Activated CD4-positive, alpha-beta T cell treated with anti-CD3 and anti-CD28 coated beads for 36 hours (primary cell): ENCODE results near the gene TIGD1. TPM values are rescaled to one million over a fixed set of nuclear protein-coding genes. Genes with fewer than 3 reads are reported as not detected.

Source experiments
- ATAC-seq: fragments of 200-7000 bp; cut with Tn5 transposase; one replicate; pipeline ENCODE4 v1.10.0; 2021; ENCODE audit warnings: mild to moderate bottlenecking, moderate library complexity
- CTCF ChIA-PET: fragments of 350-600 bp; sonication (Branson Sonifier 250); formaldehyde crosslinking; loops from one replicate; lab custom pipeline; 2021; ENCODE audit warnings: antibody characterized with exemption; lab: Charles Lee
- POLR2A ChIA-PET: fragments of 350-600 bp; sonication (Branson Sonifier 250); formaldehyde crosslinking; loops from one replicate; lab custom pipeline; 2021; ENCODE audit warnings: antibody characterized with exemption, inconsistent platforms; lab: Charles Lee
- DNase-seq: peaks from one replicate; pipeline ENCODE4 v3.0.0-alpha.2; 2020
- H3K27ac Mint-ChIP-seq: one replicate; pipeline ENCODE4 v1.8.0; 2021; ENCODE audit warnings: mixed read lengths
- H3K27me3 Mint-ChIP-seq: one replicate; pipeline ENCODE4 v1.8.0; 2021; ENCODE audit warnings: mixed read lengths
- H3K36me3 Mint-ChIP-seq: one replicate; pipeline ENCODE4 v1.8.0; 2021; ENCODE audit warnings: low read depth, mixed read lengths
- H3K4me1 Mint-ChIP-seq: one replicate; pipeline ENCODE4 v1.8.0; 2021; ENCODE audit warnings: mixed read lengths
- H3K4me3 Mint-ChIP-seq: one replicate; pipeline ENCODE4 v1.8.0; 2021; ENCODE audit warnings: mild to moderate bottlenecking, moderate library complexity, mixed read lengths
- H3K9me3 Mint-ChIP-seq: one replicate; pipeline ENCODE4 v1.8.0; 2021; ENCODE audit warnings: low read depth, mixed read lengths
- intact Hi-C, 2 experiments: fragments of 100-400 bp; cut with DNase I in 1 of 2; cut with micrococcal nuclease in 1 of 2; formaldehyde crosslinking; loops; one replicate each; pipeline versions ENCODE4 v1.14.2 to v1.15.1; 2022 to 2024; cut with DNase I, micrococcal nuclease
- total RNA-seq, 2 experiments: library from RNA; stranded (reverse); gene quantifications; one replicate each; pipeline ENCODE4 v1.2.3, GENCODE V29; 2021

Gene TIGD1
- total RNA-seq, 2 experiments from 2014 or later = 7.6 to 7.9 TPM

DNA sequence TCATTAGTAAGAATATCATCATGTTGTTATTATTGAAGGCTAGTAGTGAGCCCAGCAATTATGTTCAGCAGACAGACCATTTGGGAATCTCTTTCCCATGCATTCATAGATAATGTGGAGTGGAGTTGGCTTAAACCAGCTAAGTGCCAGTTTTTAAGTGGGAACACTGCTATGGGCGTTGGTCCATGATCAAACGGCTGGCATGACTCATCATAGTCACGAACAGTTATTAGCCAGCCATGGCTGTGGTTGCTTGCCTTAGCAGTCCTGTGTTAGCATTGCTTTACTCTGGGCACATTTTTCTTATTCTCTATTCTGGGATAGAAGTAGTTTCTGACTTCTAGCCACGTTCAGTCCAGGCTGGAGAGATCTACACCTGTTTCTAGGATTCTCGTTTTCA is 17.8 kb upstream of the TIGD1 start:
- no peaks in the 10 kb centered on the region for H3K4me1 Mint-ChIP-seq
- CTCF ChIA-PET = interaction anchor here (0.5 to 1.4 kb wide), 3 partner anchors 16 to 274 kb away, joined by 3 to 8 read pairs (median 4); no protein-coding TSS in a partner anchor
- H3K36me3 Mint-ChIP-seq = peaks cover 55% of the 10 kb centered on the region
- no peaks in the 10 kb centered on the region for H3K9me3 Mint-ChIP-seq
- intact Hi-C loops = no loop called here
- POLR2A ChIA-PET = no interaction called here
- H3K4me3 Mint-ChIP-seq = no peak overlapping the region
- H3K27me3 Mint-ChIP-seq = no peaks in the 10 kb centered on the region
- ATAC-seq = no peak
- no peak overlapping the region for H3K27ac Mint-ChIP-seq
- DNase-seq = no peak

DNA sequence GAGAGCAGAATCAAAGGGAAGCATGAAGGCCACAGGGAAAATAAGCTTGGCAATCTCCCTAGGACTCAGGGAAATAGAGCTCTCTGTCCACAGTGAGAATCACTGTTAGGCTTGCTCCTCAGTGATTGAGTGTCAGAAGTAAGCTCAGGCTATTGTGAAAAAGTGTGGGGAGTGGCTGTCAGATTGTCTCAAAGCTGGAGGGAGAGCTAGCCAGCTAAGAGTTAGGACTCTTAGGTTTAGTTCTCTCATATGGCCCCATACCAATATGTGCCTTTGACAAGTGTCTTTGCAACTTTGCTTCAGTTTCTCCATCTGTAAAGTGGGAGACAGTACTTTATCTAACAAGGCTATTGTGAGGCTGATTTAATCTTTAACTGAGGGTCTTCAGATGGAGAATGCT is 17.4 kb upstream of the TIGD1 start:
- DNase-seq = no peak
- no peaks in the 10 kb centered on the region for H3K4me1 Mint-ChIP-seq
- H3K9me3 Mint-ChIP-seq = no peaks in the 10 kb centered on the region
- peaks cover 57% of the 10 kb centered on the region for H3K36me3 Mint-ChIP-seq
- ChIA-PET CTCF (interaction anchor here (0.5 to 0.6 kb wide), 2 partner anchors 16 to 274 kb away, joined by 3 to 4 read pairs; no protein-coding TSS in a partner anchor), POLR2A (no interaction called here)
- intact Hi-C loops = no loop called here
- no peak overlapping the region for H3K27ac Mint-ChIP-seq
- no peaks in the 10 kb centered on the region for H3K27me3 Mint-ChIP-seq
- no peak overlapping the region for H3K4me3 Mint-ChIP-seq
- ATAC-seq = no peak

DNA sequence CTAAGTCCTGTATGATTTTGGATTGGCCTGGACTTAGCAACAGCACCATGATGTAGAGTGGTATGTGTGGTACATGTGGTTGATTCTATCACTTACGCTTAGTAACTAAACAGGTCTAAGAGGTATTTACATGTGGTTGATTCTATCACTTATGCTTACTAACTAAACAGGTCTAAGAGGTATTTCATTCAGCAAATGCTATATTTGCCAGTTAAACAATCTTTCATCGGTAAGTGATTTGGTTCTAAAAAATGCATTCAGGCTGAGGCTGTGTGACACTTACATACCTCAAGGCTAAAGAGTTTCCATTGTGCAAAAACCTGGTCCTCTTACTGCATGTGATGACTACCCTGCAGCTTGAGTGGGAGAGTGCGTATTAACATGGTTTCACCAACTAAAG is 13.2 kb upstream of the TIGD1 start:
- POLR2A ChIA-PET = no interaction called here

DNA sequence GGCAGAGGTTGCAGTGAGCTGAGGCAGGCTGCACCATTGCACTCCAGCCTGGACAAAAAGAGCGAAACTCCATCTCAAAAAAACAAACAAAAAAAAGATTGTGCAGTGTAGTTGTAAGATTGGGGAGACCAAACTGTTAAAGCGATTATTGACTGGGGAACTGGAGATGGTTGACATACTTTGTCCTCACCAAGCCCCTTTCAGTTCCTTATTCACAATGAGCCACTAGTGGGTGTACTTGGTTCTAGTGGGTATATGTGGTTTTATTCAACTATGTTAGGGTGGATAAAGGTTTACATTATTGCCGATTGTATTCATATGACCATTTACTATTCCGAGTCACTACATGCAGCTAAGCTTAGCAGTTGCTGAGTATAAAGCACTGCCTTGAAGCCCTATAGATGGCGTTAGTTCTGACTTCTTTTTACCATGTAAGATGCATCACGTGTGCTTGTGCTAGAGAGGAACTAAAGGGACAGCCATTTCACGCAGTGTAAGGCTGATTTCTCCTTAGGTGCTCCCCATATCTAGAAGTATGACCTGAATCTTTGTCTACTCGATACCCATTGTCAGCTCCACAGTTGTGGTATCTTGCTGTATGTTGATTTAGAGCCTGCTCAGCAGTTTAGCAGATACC is 12.3 kb upstream of the TIGD1 start:
- no peak overlapping the region for H3K4me3 Mint-ChIP-seq
- H3K4me1 Mint-ChIP-seq = no peaks in the 10 kb centered on the region
- no peaks in the 10 kb centered on the region for H3K27me3 Mint-ChIP-seq
- ATAC-seq (no peak), DNase-seq (no peak)
- CTCF ChIA-PET = interaction anchor here (0.7 kb wide), 1 partner anchor 641 kb away, joined by 3 read pairs; no protein-coding TSS in a partner anchor
- H3K9me3 Mint-ChIP-seq = no peaks in the 10 kb centered on the region
- peaks cover 51% of the 10 kb centered on the region for H3K36me3 Mint-ChIP-seq
- POLR2A ChIA-PET = no interaction called here
- intact Hi-C loops = no loop called here
- no peak overlapping the region for H3K27ac Mint-ChIP-seq

More for the DNA sequence above, 13.2 kb upstream of the TIGD1 start:
- H3K27me3 Mint-ChIP-seq = no peaks in the 10 kb centered on the region
- ATAC-seq (no peak), DNase-seq (no peak)
- H3K27ac Mint-ChIP-seq = no peak overlapping the region
- peaks cover 55% of the 10 kb centered on the region for H3K36me3 Mint-ChIP-seq
- CTCF ChIA-PET = interaction anchor here (0.7 to 1.0 kb wide), 2 partner anchors 14 to 15 kb away, joined by 3 to 5 read pairs; no protein-coding TSS in a partner anchor
- H3K4me3 Mint-ChIP-seq = no peak overlapping the region
- H3K4me1 Mint-ChIP-seq = no peaks in the 10 kb centered on the region
- no peaks in the 10 kb centered on the region for H3K9me3 Mint-ChIP-seq
- intact Hi-C loops = no loop called here

DNA sequence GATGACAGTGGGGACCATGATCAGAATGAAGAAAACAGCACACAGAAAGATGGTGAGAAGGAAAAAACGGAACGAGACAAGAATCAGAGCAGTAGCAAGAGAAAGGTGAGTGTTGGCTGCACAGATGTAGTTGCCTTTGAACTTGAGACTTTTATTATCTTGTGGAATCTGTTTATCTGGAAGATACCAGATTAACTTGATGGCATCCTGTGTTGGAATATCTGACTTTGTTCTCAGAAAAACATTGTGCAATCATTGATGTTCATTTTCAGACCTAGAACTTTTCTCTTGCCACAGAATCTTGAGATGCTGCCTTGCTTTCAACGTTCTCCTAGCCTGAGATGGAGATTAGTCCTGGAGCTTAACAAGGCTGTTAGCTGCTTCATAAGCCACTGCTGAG is 6.1 kb upstream of the TIGD1 start:
- intact Hi-C loops = no loop called here
- POLR2A ChIA-PET = no interaction called here

DNA sequence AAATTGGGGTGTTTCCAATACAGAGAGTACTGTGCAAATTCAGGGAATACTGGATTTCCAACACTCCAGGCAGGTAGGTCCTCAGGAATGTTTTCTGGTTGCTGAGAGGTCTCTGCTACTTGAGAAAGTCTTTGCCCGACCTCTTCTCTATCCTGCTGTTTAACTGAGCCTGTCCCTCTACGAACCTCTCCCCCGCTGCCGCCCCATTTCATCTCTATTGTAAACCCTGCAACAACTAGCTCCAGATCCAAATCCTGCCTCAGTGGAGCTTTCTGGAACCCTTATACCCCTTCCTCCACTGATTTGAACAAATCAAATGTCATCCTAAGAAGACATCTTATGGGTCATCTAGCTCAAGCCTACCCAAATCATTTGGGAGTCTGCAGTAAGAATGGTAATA is 1.4 kb upstream of the TIGD1 start:
- ChIA-PET CTCF (interaction anchor here (0.7 kb wide), 1 partner anchor 16 kb away, joined by 3 read pairs; no protein-coding TSS in a partner anchor), POLR2A (no interaction called here)
- no peak for ATAC-seq
- H3K9me3 Mint-ChIP-seq = peaks cover 3% of the 10 kb centered on the region
- H3K4me1 Mint-ChIP-seq = peaks cover 69% of the 10 kb centered on the region
- peak overlapping the region; percentile 91 for H3K27ac Mint-ChIP-seq
- DNase-seq = no peak
- no peaks in the 10 kb centered on the region for H3K27me3 Mint-ChIP-seq
- H3K4me3 Mint-ChIP-seq = peak overlapping the region; percentile 98
- intact Hi-C loops = loop anchor here (1.0 to 5.0 kb wide), 8 partner anchors 55 to 1037 kb away; partner anchors contain the start of genes ATG16L1 (in 1 of the 2), DGKD (in 1 of the 2) and GIGYF2 (in 1 of the 2)
- H3K36me3 Mint-ChIP-seq = peaks cover 35% of the 10 kb centered on the region

More for the DNA sequence above, 6.1 kb upstream of the TIGD1 start:
- Mint-ChIP-seq H3K9me3 (no peaks in the 10 kb centered on the region), H3K27ac (peak overlapping the region; percentile 43), H3K4me3 (no peak overlapping the region), H3K27me3 (no peaks in the 10 kb centered on the region), H3K4me1 (peaks cover 39% of the 10 kb centered on the region), H3K36me3 (peaks cover 28% of the 10 kb centered on the region)
- no peak for DNase-seq
- no peak for ATAC-seq
- CTCF ChIA-PET = no interaction called here

DNA sequence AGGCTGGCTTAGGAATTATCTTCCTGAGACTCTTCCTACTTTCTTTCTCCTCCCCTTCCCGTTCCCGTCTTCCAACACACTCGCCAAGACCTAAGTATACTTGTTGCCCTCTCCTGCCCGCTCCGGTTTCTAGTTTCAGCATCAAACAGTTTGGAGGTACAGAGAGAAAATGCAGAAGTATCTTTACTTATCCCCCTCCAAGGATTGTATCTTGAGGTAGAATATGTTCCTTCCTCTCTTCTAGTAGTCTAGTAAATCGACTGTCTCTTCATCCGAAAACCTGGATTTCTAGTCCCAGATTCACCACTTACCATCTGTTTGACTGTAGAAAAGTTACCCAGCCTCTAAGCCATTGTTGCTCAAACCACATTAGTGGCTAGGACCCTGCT is 887 bp upstream of the TIGD1 start:
- no peaks in the 10 kb centered on the region for H3K27me3 Mint-ChIP-seq
- POLR2A ChIA-PET = interaction anchor here (0.6 to 1.4 kb wide), 2 partner anchors 529 to 861 kb away, joined by 3 read pairs; no protein-coding TSS in a partner anchor
- ATAC-seq (no peak), DNase-seq (no peak)
- CTCF ChIA-PET = interaction anchor here (0.7 to 1.4 kb wide), 2 partner anchors 17 to 28 kb away, joined by 3 to 4 read pairs; no protein-coding TSS in a partner anchor
- intact Hi-C loops = loop anchor here (1.0 to 5.0 kb wide), 8 partner anchors 55 to 1036 kb away; partner anchors contain the start of genes ATG16L1 (in 1 of the 2), DGKD (in 1 of the 2) and GIGYF2 (in 1 of the 2)
- peak overlapping the region; percentile 91 for H3K27ac Mint-ChIP-seq
- peaks cover 3% of the 10 kb centered on the region for H3K9me3 Mint-ChIP-seq
- H3K4me3 Mint-ChIP-seq = peak overlapping the region; percentile 98
- H3K4me1 Mint-ChIP-seq = peaks cover 71% of the 10 kb centered on the region
- H3K36me3 Mint-ChIP-seq = peaks cover 36% of the 10 kb centered on the region

DNA sequence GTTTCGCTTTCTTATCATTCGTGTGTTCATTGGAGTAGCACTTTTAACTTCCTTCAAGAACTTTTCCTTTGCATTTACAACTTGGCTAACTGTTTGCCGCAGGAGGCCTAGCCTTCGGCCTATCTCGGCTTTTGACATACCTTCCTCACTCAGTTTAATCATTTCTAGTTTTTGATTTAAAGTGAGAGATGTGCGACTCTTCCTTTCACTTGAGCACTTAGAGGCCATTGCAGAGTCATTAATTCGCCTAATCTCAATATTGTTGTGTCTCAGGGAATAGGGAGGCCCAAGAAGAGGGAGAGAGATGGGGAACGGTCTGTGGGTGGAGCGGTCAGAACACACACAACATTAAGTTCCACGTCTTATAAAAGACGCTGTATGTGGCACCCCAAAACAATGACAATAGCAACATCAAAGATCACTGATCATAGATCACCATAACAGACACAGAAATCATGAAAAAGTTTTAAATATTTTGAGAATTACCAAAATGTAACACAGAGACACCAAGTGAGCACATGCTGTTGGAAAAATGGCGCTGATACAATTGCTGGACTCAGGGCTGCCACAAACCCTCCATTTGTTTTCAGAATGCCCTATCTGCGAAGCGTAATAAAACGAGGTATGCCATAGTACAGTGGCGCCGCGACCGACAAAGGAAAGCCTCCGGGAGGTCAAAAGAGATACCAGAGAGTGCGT is 553 bp downstream of the TIGD1 start:
- intact Hi-C loops = loop anchor here (1.0 to 5.0 kb wide), 11 partner anchors 147 to 1035 kb away; partner anchors contain the start of genes ATG16L1 (in 2 of the 2), GIGYF2 (in 2 of the 2), DGKD (in 1 of the 2) and DIS3L2 (in 1 of the 2)
- ChIA-PET CTCF (interaction anchor here (1.4 kb wide), 1 partner anchor 29 kb away, joined by 4 read pairs; no protein-coding TSS in a partner anchor), POLR2A (interaction anchor here (1.4 kb wide), 1 partner anchor 531 kb away, joined by 3 read pairs; no protein-coding TSS in a partner anchor)
- Mint-ChIP-seq H3K27ac (peak overlapping the region; percentile 100), H3K4me1 (peaks cover 62% of the 10 kb centered on the region), H3K9me3 (peaks cover 3% of the 10 kb centered on the region), H3K36me3 (peaks cover 34% of the 10 kb centered on the region), H3K27me3 (no peaks in the 10 kb centered on the region), H3K4me3 (peak overlapping the region; percentile 98)
- ATAC-seq = peak; percentile 3
- DNase-seq = no peak

DNA sequence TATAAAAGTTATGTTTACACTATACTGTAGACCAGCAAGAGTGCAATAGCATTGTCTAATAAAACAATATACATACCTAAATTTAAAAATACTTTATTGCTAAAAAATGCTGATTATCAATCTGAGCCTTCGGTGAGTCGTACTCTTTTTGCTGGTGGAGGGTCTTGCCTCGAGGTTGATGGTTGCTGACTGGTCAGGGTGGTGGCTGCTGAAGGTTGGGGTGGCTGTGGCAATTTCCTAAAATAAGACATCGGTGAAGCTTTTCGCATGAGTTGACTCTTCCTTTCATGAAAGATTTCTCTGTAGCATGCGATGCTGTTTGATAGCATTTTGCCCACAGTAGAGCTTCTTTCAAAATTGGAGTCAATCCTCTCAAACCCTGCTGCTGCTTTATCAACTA is 2.4 kb downstream of the TIGD1 start:
- H3K4me1 Mint-ChIP-seq = peaks cover 44% of the 10 kb centered on the region
- CTCF ChIA-PET = interaction anchor here (0.6 to 1.0 kb wide), 3 partner anchors 71 to 312 kb away, joined by 3 read pairs; no protein-coding TSS in a partner anchor
- no peak overlapping the region for H3K4me3 Mint-ChIP-seq
- peaks cover 3% of the 10 kb centered on the region for H3K9me3 Mint-ChIP-seq
- H3K27me3 Mint-ChIP-seq = no peaks in the 10 kb centered on the region
- intact Hi-C loops = no loop called here
- H3K27ac Mint-ChIP-seq = no peak overlapping the region
- no peak for ATAC-seq
- H3K36me3 Mint-ChIP-seq = peaks cover 40% of the 10 kb centered on the region
- POLR2A ChIA-PET = no interaction called here
- DNase-seq = no peak

DNA sequence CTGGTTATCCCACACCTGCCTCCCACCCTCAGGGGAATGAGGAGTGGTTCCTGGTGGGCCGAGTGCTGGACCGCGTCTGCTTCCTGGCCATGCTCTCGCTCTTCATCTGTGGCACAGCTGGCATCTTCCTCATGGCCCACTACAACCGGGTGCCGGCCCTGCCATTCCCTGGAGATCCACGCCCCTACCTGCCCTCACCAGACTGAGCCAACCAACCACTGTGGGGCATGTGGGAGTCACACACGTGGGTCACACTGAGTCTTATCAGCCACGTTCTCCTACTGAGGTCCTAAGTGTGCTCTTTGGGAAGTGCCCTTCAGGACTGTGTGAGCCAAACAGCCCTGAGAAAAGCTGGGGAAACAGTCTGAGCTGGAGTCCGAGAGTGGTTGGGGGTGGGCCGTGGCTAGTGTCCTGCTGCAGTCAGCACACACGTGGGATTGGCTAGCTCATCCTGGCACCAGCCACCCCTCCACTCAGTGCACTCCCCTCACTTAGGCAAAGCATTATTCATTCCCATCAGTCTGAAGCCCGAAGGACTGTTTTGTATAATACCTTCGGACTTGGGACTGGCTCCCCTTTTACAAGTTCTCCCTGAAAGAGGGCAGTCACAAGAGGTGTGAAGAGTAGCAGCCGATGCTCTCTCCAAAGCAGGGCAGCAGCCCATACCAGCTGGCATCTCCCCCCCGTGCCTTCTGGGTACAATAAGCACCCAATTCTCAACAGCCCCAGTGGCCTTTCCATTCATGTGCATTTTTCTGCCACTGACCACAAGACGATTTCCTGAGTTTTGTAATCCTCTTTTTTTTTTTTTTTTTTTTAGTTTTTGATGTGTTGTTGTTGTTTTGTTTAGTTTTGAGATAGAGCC is 4.6 kb downstream of the TIGD1 start:
- Mint-ChIP-seq H3K9me3 (peaks cover 3% of the 10 kb centered on the region), H3K36me3 (peaks cover 40% of the 10 kb centered on the region), H3K4me1 (peaks cover 30% of the 10 kb centered on the region), H3K27ac (no peak overlapping the region), H3K4me3 (no peak overlapping the region), H3K27me3 (no peaks in the 10 kb centered on the region)
- ATAC-seq (no peak), DNase-seq (no peak)
- intact Hi-C loops = no loop called here
- ChIA-PET CTCF (interaction anchor here (0.7 kb wide), 2 partner anchors 81 to 788 kb away, joined by 4 to 5 read pairs; no protein-coding TSS in a partner anchor), POLR2A (interaction anchor here (0.6 kb wide), 1 partner anchor 749 kb away, joined by 3 read pairs; no protein-coding TSS in a partner anchor)
